NCI-H2107 treated with DMSO at 0.1 percent for 48 hours (cell line): ENCODE results near the gene CFAP157.
A peak's percentile ranks its signal among the peaks of the same experiment; 100 is the strongest.
"Not testable (repeated sequence)": the region's sequence is repeated elsewhere in the genome, so short reads cannot be mapped to it uniquely, and the experiment has no call there.

Source experiments
- DNase-seq: peaks from one replicate; lab custom pipeline; 2025; ENCODE audit not compliant: unreplicated experiment; lab: John Stamatoyannopoulos, UW

Gene CFAP157

GRCh38 chr9:127734747-127735529 lies 28.1 kb downstream of the CFAP157 start, which contains the start of gene TOR2A:
TSS of gene TOR2A (minus strand) at chr9:127735294. CDS start at chr9:127735270, 24 bp downstream.
- DNase-seq = peak; percentile 82

DNA sequence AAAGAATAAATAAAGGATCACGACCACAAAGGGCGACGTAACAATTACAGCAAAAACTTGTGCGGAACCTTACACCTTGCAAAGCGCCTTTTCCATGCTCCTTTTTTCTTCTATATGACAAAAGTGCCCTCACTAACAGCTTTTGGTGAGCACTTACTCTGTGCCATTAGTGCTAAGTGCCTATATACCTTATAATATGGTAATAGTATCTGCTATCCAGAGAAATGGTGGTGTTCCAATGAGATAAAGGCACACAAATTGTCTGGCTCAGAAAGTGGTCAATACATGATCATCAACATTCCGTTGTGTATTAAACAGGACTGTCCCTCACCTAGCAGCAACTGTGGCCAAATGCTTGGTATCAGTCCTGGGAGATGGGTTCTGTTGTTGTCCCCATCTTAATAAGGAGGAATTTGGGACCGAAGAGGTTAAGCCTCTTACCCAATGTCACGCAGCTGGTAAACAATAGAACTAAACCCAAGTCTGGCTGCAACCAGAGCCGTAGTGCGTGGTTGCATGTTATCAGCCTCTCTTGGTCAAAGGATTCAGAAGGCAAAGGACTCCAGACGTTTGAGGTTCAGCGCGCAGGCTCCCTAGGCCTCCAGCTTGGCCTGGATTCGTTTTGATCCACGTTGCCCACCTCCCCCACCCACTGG lies 28.9 kb downstream of the CFAP157 start:
- peak; percentile 14 for DNase-seq

DNA sequence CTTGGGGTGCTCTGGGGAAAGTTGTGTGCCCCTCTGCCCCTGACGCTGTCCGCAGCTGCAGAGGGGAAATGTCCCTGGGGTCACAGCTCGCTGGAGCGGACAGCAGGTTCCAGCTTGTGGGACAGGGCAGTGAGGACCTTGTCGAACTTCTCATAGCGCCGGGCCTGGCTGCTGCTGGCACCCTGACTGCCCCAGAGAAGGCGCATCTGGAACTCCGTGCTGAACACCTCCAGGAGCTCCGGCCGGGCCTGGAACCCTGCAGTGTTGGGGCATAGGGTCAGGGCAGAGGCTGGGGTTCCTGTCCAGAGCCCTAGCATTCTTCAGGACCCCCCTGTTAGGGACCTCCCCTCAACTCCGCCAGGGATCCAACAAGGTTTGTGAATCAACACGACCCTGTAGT lies 31.9 kb downstream of the CFAP157 start:
- no peak for DNase-seq

GRCh38 chr9:127739614-127740330 lies 33.0 kb downstream of the CFAP157 start:
- DNase-seq = no peak

- no peak for DNase-seq
Measured at GRCh38 chr9:127741831-127742434, 35.1 kb downstream of the CFAP157 start.

GRCh38 chr9:127742435-127743088 lies 35.8 kb downstream of the CFAP157 start:
- DNase-seq = no peak

DNA sequence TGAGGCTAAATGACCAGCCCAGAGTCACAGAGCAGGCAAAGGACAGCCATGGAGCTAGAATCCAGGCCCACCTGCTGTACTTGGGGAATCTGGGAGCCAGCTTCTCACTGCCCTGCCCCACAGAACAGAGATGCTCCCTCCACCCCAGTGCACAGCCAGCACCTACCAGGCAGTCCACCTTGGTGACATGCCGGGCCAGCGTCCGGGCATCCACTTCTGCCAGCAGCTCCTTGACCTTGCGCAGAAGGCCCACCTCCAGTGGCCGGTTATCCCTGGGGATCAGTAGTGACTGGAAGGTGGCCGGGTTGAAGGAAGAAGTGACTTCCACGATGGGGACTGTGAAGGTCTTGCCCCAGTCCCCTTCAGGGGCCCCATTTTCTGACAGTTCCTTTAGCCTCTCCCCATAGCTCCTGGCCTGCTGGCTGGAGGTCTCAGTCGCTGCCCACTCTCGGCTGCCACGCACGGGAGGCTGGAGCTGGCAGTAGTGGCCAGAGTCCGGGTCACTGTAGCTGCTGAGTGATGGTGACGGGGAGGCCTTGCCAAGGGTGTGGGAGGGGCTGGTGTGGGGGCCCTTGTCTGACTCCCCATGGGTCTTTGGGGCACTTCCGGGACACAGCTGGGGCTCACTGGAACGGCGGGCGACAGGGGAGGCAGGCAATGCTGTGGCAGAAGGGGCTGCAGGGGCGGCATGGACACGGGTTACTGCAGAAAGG lies 37.8 kb downstream of the CFAP157 start:
- DNase-seq = no peak

DNA sequence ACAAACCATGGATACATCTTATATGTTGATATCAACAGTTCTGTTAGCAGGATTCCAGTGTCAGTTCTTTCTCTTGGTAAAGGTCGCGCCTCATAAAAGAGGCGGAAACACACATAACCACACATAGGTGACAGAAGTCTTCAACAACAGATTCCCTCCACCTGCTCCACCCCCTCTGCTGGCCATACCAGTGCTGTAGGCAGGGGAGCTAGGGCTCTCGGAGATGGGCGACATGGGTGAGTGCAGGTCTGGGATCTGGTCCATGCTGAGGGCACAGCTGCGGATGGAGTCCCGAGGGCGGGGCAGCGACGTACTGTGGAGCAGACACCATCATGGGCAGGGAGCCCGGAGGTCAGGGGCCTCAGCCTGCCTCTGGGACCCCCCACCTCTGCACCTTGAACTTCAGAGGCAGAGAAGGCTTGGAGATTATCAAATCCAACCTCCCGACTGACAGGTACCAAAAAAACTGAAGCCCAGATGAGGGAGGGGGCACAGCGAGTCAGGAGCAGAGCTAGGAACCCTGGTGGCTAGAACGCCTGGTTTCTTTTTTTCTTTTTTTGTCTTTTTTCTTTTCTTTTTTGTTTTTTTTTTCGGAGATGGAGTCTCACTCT lies 40.3 kb downstream of the CFAP157 start:
- DNase-seq = no peak

DNA sequence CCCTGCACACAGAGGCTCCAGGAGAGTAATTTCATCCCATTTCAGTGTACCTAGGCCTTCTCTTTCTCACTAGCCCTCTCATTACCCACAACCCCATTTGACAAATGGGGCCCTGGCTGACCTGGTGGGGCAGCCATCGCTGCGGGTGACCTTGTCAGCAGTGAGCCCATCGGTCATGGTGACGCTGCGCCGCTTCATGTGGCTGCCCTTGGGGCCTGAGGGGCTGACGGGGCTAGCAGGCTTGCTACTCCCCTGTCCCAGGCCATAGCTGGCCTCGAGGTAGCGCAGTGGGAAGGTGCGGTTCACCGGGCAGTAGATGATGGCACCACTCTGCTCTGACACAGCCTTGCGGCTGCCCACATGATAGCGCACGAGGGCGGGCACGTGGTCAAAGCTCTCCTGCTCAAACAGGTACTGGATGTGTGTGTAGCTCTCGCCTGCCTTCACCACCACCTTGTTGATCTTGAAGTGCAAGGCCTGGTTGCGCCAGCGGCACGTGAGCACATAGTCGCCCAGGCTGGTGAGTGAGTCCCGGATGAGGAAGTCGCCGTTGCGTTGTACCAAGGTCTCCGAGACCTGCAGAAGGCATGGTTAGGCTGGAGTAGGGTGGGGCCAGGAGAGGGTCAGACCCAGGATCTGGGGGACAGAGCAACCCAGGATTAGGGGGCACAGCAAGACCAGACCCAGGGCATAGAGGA lies 42.5 kb downstream of the CFAP157 start:
- no peak for DNase-seq

GRCh38 chr9:127751269-127752054 lies 44.7 kb downstream of the CFAP157 start:
- DNase-seq = no peak

DNA sequence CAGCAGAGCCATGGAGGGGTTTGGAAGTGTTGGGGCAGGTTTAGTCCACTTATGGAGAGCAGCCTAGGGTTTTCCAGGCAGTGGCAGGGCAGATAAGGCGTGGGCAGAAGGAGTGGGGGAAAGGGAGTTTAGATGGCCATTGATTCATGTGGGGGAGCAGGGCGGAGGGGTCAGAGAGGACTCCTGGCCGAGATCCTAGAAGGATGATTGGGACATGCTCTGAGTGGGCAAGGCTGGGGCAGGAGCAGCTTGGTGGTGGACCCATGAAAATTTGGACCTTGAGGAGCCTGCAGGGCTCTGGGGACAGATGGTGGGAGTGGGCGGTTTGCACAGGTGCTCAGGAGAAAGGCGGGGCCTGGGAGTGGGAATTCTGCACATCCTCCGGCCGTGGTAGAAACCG lies 46.4 kb downstream of the CFAP157 start:
- DNase-seq = no peak

- DNase-seq = no peak
Measured at GRCh38 chr9:127753622-127754021, 46.8 kb downstream of the CFAP157 start.

GRCh38 chr9:127754099-127755060 lies 47.6 kb downstream of the CFAP157 start:
- DNase-seq = no peak

GRCh38 chr9:127755061-127756060 lies 48.6 kb downstream of the CFAP157 start:
- DNase-seq = no peak

DNA sequence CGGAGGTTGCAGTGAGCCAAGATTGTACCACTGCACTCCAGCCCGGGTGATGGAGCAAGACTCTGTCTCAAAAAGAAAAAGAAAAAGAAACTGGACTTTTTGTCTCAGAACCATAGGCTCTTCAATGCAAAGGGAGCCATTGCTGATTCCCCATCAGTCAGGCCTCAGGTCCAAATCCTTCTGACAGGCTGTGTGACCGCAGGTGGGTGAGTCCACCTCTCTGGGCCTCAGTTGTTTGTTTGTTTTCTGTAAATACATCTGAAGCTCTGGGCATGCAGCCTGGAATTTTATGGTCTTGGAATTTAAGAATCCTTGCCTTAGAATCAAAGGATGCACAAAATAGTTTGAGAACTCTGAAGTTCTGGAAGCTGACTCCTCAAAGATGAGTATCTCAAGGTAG lies 49.4 kb downstream of the CFAP157 start:
- no peak for DNase-seq

DNA sequence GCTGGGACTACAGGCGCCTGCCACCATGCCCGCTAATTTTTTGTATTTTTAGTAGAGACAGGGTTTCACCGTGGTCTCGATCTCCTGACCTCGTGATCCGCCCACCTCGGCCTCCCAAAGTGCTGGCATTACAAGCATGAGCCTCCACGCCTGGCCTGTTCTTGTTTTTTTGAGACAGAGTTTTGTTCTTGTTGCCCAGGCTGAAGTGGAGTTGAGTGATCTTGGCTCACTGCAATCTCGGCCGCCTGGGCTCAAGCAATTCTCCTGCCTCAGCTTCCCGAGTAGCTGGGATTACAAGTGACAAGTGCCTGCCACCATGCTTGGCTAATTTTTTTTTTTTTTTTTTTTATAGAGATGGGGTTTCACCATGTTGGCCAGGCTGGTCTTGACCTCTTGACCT lies 50.0 kb downstream of the CFAP157 start:
- DNase-seq = not testable (repeated sequence)
